HepG2 (cell line): Measurements from ENCODE around the gene CDYL2. TPM values are rescaled to one million over a fixed set of nuclear protein-coding genes. Genes with fewer than 3 reads are reported as not detected.

Experiments
- ATAC-seq: fragments of 200-7000 bp; cut with Tn5 transposase; 3 replicates; pipeline ENCODE4 v1.9.1; 2020; ENCODE audit warnings: mild to moderate bottlenecking, moderate library complexity
- BruUV-seq: library from RNA; stranded (reverse); fragments of 400-500 nt; replicated peaks from 2 replicates; lab custom pipeline; 2021; lab: Mats Ljungman, UMichigan
- CTCF ChIA-PET: fragments of 300-600 bp; formaldehyde crosslinking; extraction: SDS; loops from one replicate; lab custom pipeline; 2021; ENCODE audit warnings: low total read pairs, inconsistent platforms, low intra/inter-chr PET ratio; lab: Yijun Ruan, JAX
- POLR2A ChIA-PET: fragments of 350-600 bp; sonication (Branson Sonifier 250); formaldehyde crosslinking; loops from one replicate; lab custom pipeline; 2020; ENCODE audit warnings: antibody characterized with exemption, inconsistent platforms; lab: Yijun Ruan, JAX
- DNase-seq: peaks from one replicate; pipeline ENCODE4 v3.0.0-alpha.2; 2015; ENCODE audit warnings: low spot score
- FAIRE-seq: peaks from 3 replicates; lab custom pipeline; 2011; peaks lifted over from hg19 to GRCh38; lab: Jason Lieb, UNC
- H2AFZ ChIP-seq: one replicate; pipeline ENCODE4 v1.6.1; 2011; ENCODE audit warnings: low read length, inconsistent platforms
- H3K27ac ChIP-seq: fragments of 300-600 bp; 3 replicates; pipeline ENCODE4 v1.8.0; 2011; ENCODE audit warnings: mixed run types, mild to moderate bottlenecking, mixed read lengths, low read length, inconsistent platforms; ENCODE audit not compliant: insufficient read depth; ENCODE audit errors: extremely low read length
- H3K27me3 ChIP-seq, 2 experiments: fragments of 200-600 bp in 1 of 2; 2 replicates in 1 of 2; 3 replicates in 1 of 2; pipeline versions ENCODE4 v1.6.0 to v1.8.0; 2011; ENCODE audit warnings: low read length in 2 of 2, mild to moderate bottlenecking in 2 of 2, moderate library complexity in 2 of 2, inconsistent platforms in 1 of 2; ENCODE audit not compliant: insufficient read depth in 2 of 2, control insufficient read depth in 1 of 2
- H3K36me3 ChIP-seq, 2 experiments: fragments of 200-600 bp in 1 of 2; replicated peaks in 1 of 2; 2 replicates in 1 of 2; 3 replicates in 1 of 2; pipeline versions ENCODE4 v1.5.1 to v1.8.0; 2011; ENCODE audit warnings: low read length in 2 of 2, inconsistent platforms in 1 of 2; ENCODE audit not compliant: insufficient read depth in 2 of 2, control insufficient read depth in 1 of 2
- H3K4me1 ChIP-seq: 2 replicates; pipeline ENCODE4 v1.5.1; 2012; ENCODE audit warnings: low read length, inconsistent platforms; ENCODE audit not compliant: insufficient read depth
- H3K4me2 ChIP-seq: 2 replicates; pipeline ENCODE4 v1.6.0; 2011; ENCODE audit warnings: low read depth, low read length, inconsistent platforms
- H3K4me3 ChIP-seq, 3 experiments: fragments of 200-600 bp in 1 of 3; sonication (generic), shearing (Covaris generic) in 1 of 3; replicated peaks in 1 of 3; 2 replicates each; pipeline ENCODE4 v1.5.1; 2011 to 2016; ENCODE audit warnings: low read length in 3 of 3, inconsistent platforms in 2 of 3, low read depth in 2 of 3, mild to moderate bottlenecking in 2 of 3, control low read depth in 1 of 3, mixed read lengths in 1 of 3; ENCODE audit not compliant: insufficient read depth in 1 of 3
- H3K79me2 ChIP-seq: one replicate; pipeline ENCODE4 v1.6.1; 2011; ENCODE audit warnings: low read length, inconsistent platforms; ENCODE audit not compliant: insufficient read depth
- H3K9ac ChIP-seq: 2 replicates; pipeline ENCODE4 v1.6.0; 2011; ENCODE audit warnings: mild to moderate bottlenecking, low read depth, low read length, inconsistent platforms; ENCODE audit not compliant: insufficient read depth
- H3K9me3 ChIP-seq: 2 replicates; pipeline ENCODE4 v1.5.1; 2012; ENCODE audit warnings: mild to moderate bottlenecking, low read length
- H4K20me1 ChIP-seq: 2 replicates; pipeline ENCODE4 v1.6.0; 2011; ENCODE audit warnings: inconsistent platforms, mild to moderate bottlenecking, low read length, moderate library complexity; ENCODE audit not compliant: insufficient read depth
- ATF3 ChIP-seq: sonication (generic); formaldehyde crosslinking; IDR thresholded peaks from 2 replicates; pipeline ENCODE4 v1.4.0; 2020; ENCODE audit warnings: missing genetic modification reagents
- HNF4G ChIP-seq, 2 experiments: sonication (generic) in 1 of 2; formaldehyde crosslinking in 1 of 2; IDR thresholded peaks; 2 replicates each; pipeline versions ENCODE4 v1.4.0 to v1.6.1; 2011 to 2020; ENCODE audit warnings: borderline replicate concordance in 2 of 2, low read depth in 2 of 2, mild to moderate bottlenecking in 2 of 2, low read length in 1 of 2, missing genetic modification reagents in 1 of 2, moderate library complexity in 1 of 2
- RFXAP ChIP-seq: sonication (generic); formaldehyde crosslinking; IDR thresholded peaks from 2 replicates; pipeline ENCODE4 v1.4.0; 2020; ENCODE audit warnings: missing genetic modification reagents, borderline replicate concordance
- SP1 ChIP-seq, 2 experiments: fragments of 450-650 bp in 1 of 2; sonication (generic) in 1 of 2; formaldehyde crosslinking in 1 of 2; IDR thresholded peaks; 2 replicates each; pipeline versions ENCODE4 v1.4.0 to v1.6.1; 2016 to 2020; ENCODE audit warnings: missing genetic modification reagents in 1 of 2
- THAP7 ChIP-seq: sonication (generic); formaldehyde crosslinking; IDR thresholded peaks from 2 replicates; pipeline ENCODE4 v1.8.1; 2023; ENCODE audit warnings: mild to moderate bottlenecking, missing genetic modification reagents
- THAP9 ChIP-seq: sonication (generic); formaldehyde crosslinking; IDR thresholded peaks from 2 replicates; pipeline ENCODE4; 2020; ENCODE audit warnings: missing genetic modification reagents, mild to moderate bottlenecking, borderline replicate concordance
- ZNF101 ChIP-seq: sonication (generic); formaldehyde crosslinking; IDR thresholded peaks from 2 replicates; pipeline ENCODE4 v1.4.0; 2020; ENCODE audit warnings: mild to moderate bottlenecking, low read depth, missing genetic modification reagents, borderline replicate concordance
- ZNF205 ChIP-seq: IDR thresholded peaks from 2 replicates; pipeline ENCODE4 v1.6.1; 2018; ENCODE audit warnings: missing biosample characterization, missing genetic modification reagents
- WGBS: methylation state at CpG from one replicate; pipeline ENCODE4 v1.1.6; 2017; ENCODE audit warnings: low lambda C conversion rate; 5-methylcytosine and 5-hydroxymethylcytosine counted together
- in situ Hi-C: cut with HindIII; loops from 2 replicates; pipeline ENCODE4 v1.10.0; 2017; ENCODE audit warnings: low pct_unique_long_range_greater_than_20kb; ENCODE audit not compliant: extremely low pct_ligation_motif_present
- intact Hi-C: fragments of 100-400 bp; cut with micrococcal nuclease; formaldehyde crosslinking; loops from one replicate; pipeline ENCODE4 v1.10.0; 2022; ENCODE audit not compliant: unreplicated experiment
- polyA plus RNA-seq, 8 experiments: library from polyadenylated mRNA; depleted of rRNA in 3 of 8; stranded (reverse) in 7 of 8; unstranded in 1 of 8; fragments of >200 nt; fragmentation: Illumina TruSeq in 4 of 8; extraction: Trizol in 4 of 8; gene quantifications; 2 replicates each; pipeline versions ENCODE4 v1.2.1 to v1.2.3, GENCODE V29; 2011 to 2016; ENCODE audit warnings: low read depth in 4 of 8, missing spikeins in 1 of 8, mixed read lengths in 1 of 8; ENCODE audit not compliant: insufficient read depth in 1 of 8
- total RNA-seq, 5 experiments: library from RNA; depleted of rRNA; stranded (reverse); fragments of >200 nt; fragmentation: Illumina TruSeq; extraction: Trizol; gene quantifications; 2 replicates each; pipeline ENCODE4 v1.2.3, GENCODE V29; 2016; ENCODE audit warnings: low read depth in 1 of 5
- TF ChIP-seq, protein P1 (sequence below): sonication (generic); formaldehyde crosslinking; IDR thresholded peaks from 2 replicates; pipeline ENCODE4 v1.4.0; 2020; ENCODE audit warnings: missing genetic modification reagents, mild to moderate bottlenecking, borderline replicate concordance
- TF ChIP-seq, protein P2 (sequence below), 2 experiments: sonication (generic) in 1 of 2; formaldehyde crosslinking in 1 of 2; IDR thresholded peaks; 2 replicates each; pipeline versions ENCODE4 v1.4.0 to v1.6.1; 2018 to 2020; ENCODE audit warnings: missing genetic modification reagents in 2 of 2, borderline replicate concordance in 1 of 2, low read depth in 1 of 2, mild to moderate bottlenecking in 1 of 2, missing biosample characterization in 1 of 2
- TF ChIP-seq, protein P3 (sequence below): sonication (generic); formaldehyde crosslinking; IDR thresholded peaks from 2 replicates; pipeline ENCODE4 v1.5.1; 2020; ENCODE audit warnings: mild to moderate bottlenecking, missing genetic modification reagents, moderate library complexity

Gene CDYL2
- total and polyA plus RNA-seq, 2 of the 13 experiments (the other 11 are each of a cell fraction or from before 2014, with no cell fraction given) = 0.07 to 0.35 TPM

DNA sequence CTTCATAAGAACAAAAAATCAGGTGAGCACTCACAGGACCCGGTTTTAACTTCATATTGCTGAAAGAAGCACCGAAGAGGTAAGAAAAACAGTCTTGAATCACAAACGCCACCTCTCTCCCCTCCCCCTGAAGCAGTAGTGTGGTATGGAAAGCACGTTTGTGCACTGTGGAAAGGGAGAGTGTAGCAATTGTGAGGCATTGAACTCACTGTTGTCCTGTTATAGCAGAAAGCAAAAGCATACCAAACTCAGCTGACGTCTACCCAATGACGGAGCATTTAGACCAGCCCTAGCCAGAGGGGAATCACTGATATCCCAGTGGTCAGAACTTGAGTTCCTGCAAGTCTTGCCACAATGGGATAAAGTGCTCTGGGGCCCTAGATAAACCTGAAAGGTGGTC, 164.8 kb downstream of the CDYL2 start:
- Histone ChIP-seq H3K27me3 (no peaks in the 10 kb centered on the region), H3K4me1 (no peaks in the 10 kb centered on the region), H3K27ac (no peak overlapping the region), H2AFZ (no peak overlapping the region), H3K4me2 (no peak overlapping the region), H3K9ac (no peak overlapping the region), H3K36me3 (no peaks in the 10 kb centered on the region), H3K9me3 (no peaks in the 10 kb centered on the region), H3K79me2 (no peaks in the 10 kb centered on the region), H3K4me3 (no peak overlapping the region), H4K20me1 (no peaks in the 10 kb centered on the region)
- BruUV-seq = no TSS peak
- no peak for FAIRE-seq
- no peak for ATAC-seq
- in situ Hi-C loops = no loop called here
- intact Hi-C loops = no loop called here
- ChIA-PET POLR2A (no interaction called here), CTCF (no interaction called here)
- no peak for DNase-seq
- WGBS = 28% methylated on average over 6 of the region's 6 CpGs
- TF ChIP-seq ZNF205 (CRISPR knock-in tag) = no peak
- TF ChIP-seq, protein P1, sequence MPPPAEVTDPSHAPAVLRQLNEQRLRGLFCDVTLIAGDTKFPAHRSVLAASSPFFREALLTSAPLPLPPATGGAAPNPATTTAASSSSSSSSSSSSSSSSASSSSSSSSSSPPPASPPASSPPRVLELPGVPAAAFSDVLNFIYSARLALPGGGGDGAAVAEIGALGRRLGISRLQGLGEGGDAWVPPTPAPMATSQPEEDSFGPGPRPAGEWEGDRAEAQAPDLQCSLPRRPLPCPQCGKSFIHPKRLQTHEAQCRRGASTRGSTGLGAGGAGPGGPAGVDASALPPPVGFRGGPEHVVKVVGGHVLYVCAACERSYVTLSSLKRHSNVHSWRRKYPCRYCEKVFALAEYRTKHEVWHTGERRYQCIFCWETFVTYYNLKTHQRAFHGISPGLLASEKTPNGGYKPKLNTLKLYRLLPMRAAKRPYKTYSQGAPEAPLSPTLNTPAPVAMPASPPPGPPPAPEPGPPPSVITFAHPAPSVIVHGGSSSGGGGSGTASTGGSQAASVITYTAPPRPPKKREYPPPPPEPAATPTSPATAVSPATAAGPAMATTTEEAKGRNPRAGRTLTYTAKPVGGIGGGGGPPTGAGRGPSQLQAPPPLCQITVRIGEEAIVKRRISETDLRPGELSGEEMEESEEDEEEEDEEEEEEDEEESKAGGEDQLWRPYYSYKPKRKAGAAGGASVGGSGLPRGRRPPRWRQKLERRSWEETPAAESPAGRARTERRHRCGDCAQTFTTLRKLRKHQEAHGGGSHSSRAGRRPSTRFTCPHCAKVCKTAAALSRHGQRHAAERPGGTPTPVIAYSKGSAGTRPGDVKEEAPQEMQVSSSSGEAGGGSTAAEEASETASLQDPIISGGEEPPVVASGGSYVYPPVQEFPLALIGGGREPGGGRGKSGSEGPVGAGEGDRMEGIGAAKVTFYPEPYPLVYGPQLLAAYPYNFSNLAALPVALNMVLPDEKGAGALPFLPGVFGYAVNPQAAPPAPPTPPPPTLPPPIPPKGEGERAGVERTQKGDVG (CRISPR knock-in tag) = no peak
- no peak for TF ChIP-seq ATF3
- TF ChIP-seq HNF4G (IDR thresholded peaks at IDR 0.05; ENCODE audit: borderline replicate concordance, low read depth, low read length) = no peak
- no peak for TF ChIP-seq HNF4G (CRISPR knock-in tag; IDR thresholded peaks at IDR 0.05; ENCODE audit: borderline replicate concordance, low read depth)
- no peak for TF ChIP-seq SP1 (IDR thresholded peaks at IDR 0.05)
- TF ChIP-seq SP1 (CRISPR knock-in tag; IDR thresholded peaks at IDR 0.05) = no peak
- no peak for TF ChIP-seq THAP9
- no peak for TF ChIP-seq THAP7
- TF ChIP-seq, protein P2, sequence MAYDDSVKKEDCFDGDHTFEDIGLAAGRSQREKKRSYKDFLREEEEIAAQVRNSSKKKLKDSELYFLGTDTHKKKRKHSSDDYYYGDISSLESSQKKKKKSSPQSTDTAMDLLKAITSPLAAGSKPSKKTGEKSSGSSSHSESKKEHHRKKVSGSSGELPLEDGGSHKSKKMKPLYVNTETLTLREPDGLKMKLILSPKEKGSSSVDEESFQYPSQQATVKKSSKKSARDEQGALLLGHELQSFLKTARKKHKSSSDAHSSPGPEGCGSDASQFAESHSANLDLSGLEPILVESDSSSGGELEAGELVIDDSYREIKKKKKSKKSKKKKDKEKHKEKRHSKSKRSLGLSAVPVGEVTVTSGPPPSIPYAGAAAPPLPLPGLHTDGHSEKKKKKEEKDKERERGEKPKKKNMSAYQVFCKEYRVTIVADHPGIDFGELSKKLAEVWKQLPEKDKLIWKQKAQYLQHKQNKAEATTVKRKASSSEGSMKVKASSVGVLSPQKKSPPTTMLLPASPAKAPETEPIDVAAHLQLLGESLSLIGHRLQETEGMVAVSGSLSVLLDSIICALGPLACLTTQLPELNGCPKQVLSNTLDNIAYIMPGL (CRISPR knock-in tag; IDR thresholded peaks at IDR 0.05; ENCODE audit: borderline replicate concordance in 1 of 2, low read depth in 1 of 2) = no peak
- TF ChIP-seq, protein P3, sequence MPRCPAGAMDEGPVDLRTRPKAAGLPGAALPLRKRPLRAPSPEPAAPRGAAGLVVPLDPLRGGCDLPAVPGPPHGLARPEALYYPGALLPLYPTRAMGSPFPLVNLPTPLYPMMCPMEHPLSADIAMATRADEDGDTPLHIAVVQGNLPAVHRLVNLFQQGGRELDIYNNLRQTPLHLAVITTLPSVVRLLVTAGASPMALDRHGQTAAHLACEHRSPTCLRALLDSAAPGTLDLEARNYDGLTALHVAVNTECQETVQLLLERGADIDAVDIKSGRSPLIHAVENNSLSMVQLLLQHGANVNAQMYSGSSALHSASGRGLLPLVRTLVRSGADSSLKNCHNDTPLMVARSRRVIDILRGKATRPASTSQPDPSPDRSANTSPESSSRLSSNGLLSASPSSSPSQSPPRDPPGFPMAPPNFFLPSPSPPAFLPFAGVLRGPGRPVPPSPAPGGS (CRISPR knock-in tag) = no peak
- TF ChIP-seq RFXAP (CRISPR knock-in tag) = no peak
- TF ChIP-seq ZNF101 (CRISPR knock-in tag) = no peak
